Thyroid gland (tissue), 4 donors: ENCODE measurements around the gene DTX3.

Source experiments
- CTCF ChIP-seq, 6 experiments: fragments of 200-600 bp in 3 of 6; fragments of 450-650 bp in 3 of 6; sonication (generic) in 3 of 6; IDR thresholded peaks; one replicate each; pipeline ENCODE4 v1.5.1; 2016 to 2019; ENCODE audit warnings: antibody characterized with exemption in 6 of 6, mild to moderate bottlenecking in 2 of 6, inconsistent platforms in 1 of 6, moderate library complexity in 1 of 6
- POLR2A ChIP-seq, 2 donors: fragments of 450-650 bp; IDR thresholded peaks; one replicate each; pipeline ENCODE4 v1.6.1; 2017; ENCODE audit warnings: antibody characterized with exemption in 2 of 2, mild to moderate bottlenecking in 2 of 2, moderate library complexity in 1 of 2

- no peak for TF ChIP-seq POLR2A (IDR thresholded peaks at IDR 0.05)
- no peak for TF ChIP-seq CTCF (IDR thresholded peaks at IDR 0.05)
Observed at GRCh38 chr12:57584690-57585089, 19.9 kb upstream of the DTX3 start.
